Measurements from ENCODE around the gene SMIM30. TPM values are rescaled to one million over a fixed set of nuclear protein-coding genes. Genes with fewer than 3 reads are reported as not detected.

Gene SMIM30
- total RNA-seq, 1 donor from 2014 or later: 112 TPM

DNA sequence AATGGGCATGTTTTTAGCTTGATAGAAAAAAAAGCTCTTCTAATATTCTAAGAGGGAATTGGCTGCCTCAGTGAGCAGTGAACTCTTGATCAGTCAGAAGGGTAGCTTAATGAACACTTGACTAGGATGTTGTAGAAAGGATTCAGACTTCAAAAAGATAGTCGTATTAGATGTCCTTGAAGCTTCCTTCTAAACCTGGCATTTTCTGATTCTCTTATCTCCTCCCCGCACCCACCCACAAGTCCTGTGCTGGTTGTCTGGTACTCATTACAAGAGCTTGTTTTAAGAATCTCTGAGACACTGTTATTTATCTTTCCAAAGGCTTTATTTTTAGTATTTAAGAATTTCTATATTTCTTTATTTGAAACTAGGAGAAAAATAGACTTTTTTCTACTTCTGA, 7.4 kb upstream of the SMIM30 start:
- no peaks in the 10 kb centered on the region for H3K9me3 Mint-ChIP-seq
- H3K36me3 ChIP-seq: no peaks in the 10 kb centered on the region
- H4K20me1 ChIP-seq (ENCODE audit: low read depth): no peaks in the 10 kb centered on the region
- no peak overlapping the region for H3K9ac ChIP-seq
- no peaks in the 10 kb centered on the region for H3K9me3 ChIP-seq (ENCODE audit: low read depth)
- no peak overlapping the region for H2AFZ ChIP-seq (replicated peaks)
- no peaks in the 10 kb centered on the region for H3F3A ChIP-seq (ENCODE audit: low read depth)
- no peaks in the 10 kb centered on the region for H3K36me3 Mint-ChIP-seq
- no peak for TF ChIP-seq EZH2phosphoT487 (IDR thresholded peaks at IDR 0.05)
- TF ChIP-seq EZH2 (IDR thresholded peaks at IDR 0.05): no peak
- TF ChIP-seq CTCF (IDR thresholded peaks at IDR 0.05): no peak
- no peak overlapping the region for H3K4me3 ChIP-seq
- no peaks in the 10 kb centered on the region for H3K4me1 Mint-ChIP-seq
- no peaks in the 10 kb centered on the region for H3K27me3 Mint-ChIP-seq (ENCODE audit: insufficient read depth, low read depth)
- H3K4me1 ChIP-seq: no peaks in the 10 kb centered on the region
- no peaks in the 10 kb centered on the region for H3K79me2 ChIP-seq (ENCODE audit: low read depth)
- H3K27ac Mint-ChIP-seq: no peak overlapping the region
- no peak for DNase-seq (ENCODE audit: low spot score)
- peaks cover 25% of the 10 kb centered on the region for H3K27me3 ChIP-seq
- no peak overlapping the region for H3K4me3 Mint-ChIP-seq
- H3K4me2 ChIP-seq: no peak overlapping the region
- no peak overlapping the region for H3K27ac ChIP-seq

GRCh38 chr7:113122744-113123143, 4.4 kb upstream of the SMIM30 start:
- H3F3A ChIP-seq (ENCODE audit: low read depth): no peaks in the 10 kb centered on the region
- no peak overlapping the region for H3K4me3 ChIP-seq
- H3K27me3 ChIP-seq: peaks cover 44% of the 10 kb centered on the region
- peaks cover 5% of the 10 kb centered on the region for H3K79me2 ChIP-seq (ENCODE audit: low read depth)
- Mint-ChIP-seq H3K4me3 (no peak overlapping the region), H3K36me3 (no peaks in the 10 kb centered on the region), H3K9me3 (no peaks in the 10 kb centered on the region), H3K27ac (no peak overlapping the region), H3K4me1 (peaks cover 9% of the 10 kb centered on the region), H3K27me3 (ENCODE audit: insufficient read depth, low read depth) (no peaks in the 10 kb centered on the region)
- TF ChIP-seq CTCF (IDR thresholded peaks at IDR 0.05) (no peak), EZH2 (IDR thresholded peaks at IDR 0.05) (no peak), EZH2phosphoT487 (IDR thresholded peaks at IDR 0.05) (no peak)
- H3K36me3 ChIP-seq: no peaks in the 10 kb centered on the region
- no peak overlapping the region for H3K4me2 ChIP-seq
- H4K20me1 ChIP-seq (ENCODE audit: low read depth): no peaks in the 10 kb centered on the region
- no peaks in the 10 kb centered on the region for H3K9me3 ChIP-seq (ENCODE audit: low read depth)
- no peak overlapping the region for H3K27ac ChIP-seq
- no peak overlapping the region for H2AFZ ChIP-seq (replicated peaks)
- DNase-seq (ENCODE audit: low spot score): no peak
- H3K4me1 ChIP-seq: peaks cover under 1% of the 10 kb centered on the region
- no peak overlapping the region for H3K9ac ChIP-seq

DNA sequence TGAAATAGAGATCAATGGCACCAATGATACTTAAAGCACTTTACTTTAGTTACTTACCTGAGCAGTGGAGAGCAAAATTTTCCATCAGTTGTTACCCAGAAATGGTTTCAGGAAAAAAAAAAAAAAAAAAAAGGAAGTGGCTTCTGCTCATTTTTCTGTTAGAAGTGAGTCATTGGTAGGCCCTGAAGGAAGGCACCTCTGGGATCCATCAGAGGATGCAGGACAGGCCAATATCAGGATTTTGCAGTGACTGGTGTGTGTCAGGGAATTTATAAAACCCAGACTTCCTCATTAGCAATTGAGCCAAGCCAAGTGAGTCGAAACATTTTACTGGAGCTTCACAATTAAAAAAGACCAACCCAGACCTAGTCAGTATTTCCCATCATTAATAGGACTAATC, 2.3 kb upstream of the SMIM30 start:
- H3K27ac Mint-ChIP-seq: no peak overlapping the region

More for the DNA sequence above, 2.3 kb upstream of the SMIM30 start:
- H3K79me2 ChIP-seq (ENCODE audit: low read depth): peaks cover 15% of the 10 kb centered on the region
- DNase-seq (ENCODE audit: low spot score): no peak
- H3K27ac ChIP-seq: no peak overlapping the region
- H3K36me3 Mint-ChIP-seq: peaks cover 4% of the 10 kb centered on the region
- H3K4me3 ChIP-seq: no peak overlapping the region
- no peak overlapping the region for H3K9ac ChIP-seq
- H3K9me3 Mint-ChIP-seq: no peaks in the 10 kb centered on the region
- no peaks in the 10 kb centered on the region for H3K9me3 ChIP-seq (ENCODE audit: low read depth)
- H3K4me1 Mint-ChIP-seq: peaks cover 15% of the 10 kb centered on the region
- TF ChIP-seq EZH2 (IDR thresholded peaks at IDR 0.05): no peak
- no peak for TF ChIP-seq CTCF (IDR thresholded peaks at IDR 0.05)
- H3K36me3 ChIP-seq: no peaks in the 10 kb centered on the region
- peaks cover 8% of the 10 kb centered on the region for H3K4me1 ChIP-seq
- no peaks in the 10 kb centered on the region for H4K20me1 ChIP-seq (ENCODE audit: low read depth)
- H2AFZ ChIP-seq (replicated peaks): no peak overlapping the region
- H3K4me3 Mint-ChIP-seq: no peak overlapping the region
- H3K4me2 ChIP-seq: no peak overlapping the region
- H3K27me3 Mint-ChIP-seq (ENCODE audit: insufficient read depth, low read depth): no peaks in the 10 kb centered on the region
- peaks cover 44% of the 10 kb centered on the region for H3K27me3 ChIP-seq
- no peaks in the 10 kb centered on the region for H3F3A ChIP-seq (ENCODE audit: low read depth)

Measured in neural progenitor cell (in vitro differentiated cells).